ENCODE measurements around the gene APMAP.

DNA sequence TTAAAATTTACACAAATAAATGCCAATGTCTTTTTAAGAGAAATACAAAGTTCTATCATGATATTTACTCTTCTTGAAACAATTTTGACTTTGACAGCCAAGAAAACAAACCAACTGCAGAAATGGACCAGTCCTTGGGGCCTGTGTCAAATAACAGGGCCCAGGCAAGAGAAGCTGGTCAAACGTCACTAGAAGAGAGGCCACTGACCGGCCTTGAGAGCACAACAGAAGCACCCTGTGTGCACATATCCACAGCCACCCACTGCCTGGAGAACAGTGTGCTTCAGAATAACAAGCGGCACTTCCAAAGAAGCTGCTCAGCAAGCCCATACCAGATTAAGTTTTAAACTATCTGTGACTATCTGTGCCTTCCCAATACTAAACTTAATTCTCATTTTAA, 14.8 kb downstream of the APMAP start:
- TF ChIP-seq, protein P1, sequence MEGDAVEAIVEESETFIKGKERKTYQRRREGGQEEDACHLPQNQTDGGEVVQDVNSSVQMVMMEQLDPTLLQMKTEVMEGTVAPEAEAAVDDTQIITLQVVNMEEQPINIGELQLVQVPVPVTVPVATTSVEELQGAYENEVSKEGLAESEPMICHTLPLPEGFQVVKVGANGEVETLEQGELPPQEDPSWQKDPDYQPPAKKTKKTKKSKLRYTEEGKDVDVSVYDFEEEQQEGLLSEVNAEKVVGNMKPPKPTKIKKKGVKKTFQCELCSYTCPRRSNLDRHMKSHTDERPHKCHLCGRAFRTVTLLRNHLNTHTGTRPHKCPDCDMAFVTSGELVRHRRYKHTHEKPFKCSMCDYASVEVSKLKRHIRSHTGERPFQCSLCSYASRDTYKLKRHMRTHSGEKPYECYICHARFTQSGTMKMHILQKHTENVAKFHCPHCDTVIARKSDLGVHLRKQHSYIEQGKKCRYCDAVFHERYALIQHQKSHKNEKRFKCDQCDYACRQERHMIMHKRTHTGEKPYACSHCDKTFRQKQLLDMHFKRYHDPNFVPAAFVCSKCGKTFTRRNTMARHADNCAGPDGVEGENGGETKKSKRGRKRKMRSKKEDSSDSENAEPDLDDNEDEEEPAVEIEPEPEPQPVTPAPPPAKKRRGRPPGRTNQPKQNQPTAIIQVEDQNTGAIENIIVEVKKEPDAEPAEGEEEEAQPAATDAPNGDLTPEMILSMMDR (IDR thresholded peaks at IDR 0.05; ENCODE audit: poor library complexity), result no peak
- no peak for TF ChIP-seq EZH2phosphoT487 (IDR thresholded peaks at IDR 0.05; ENCODE audit: low read depth, severe bottlenecking, unreplicated experiment)
- no peak for TF ChIP-seq EZH2 (IDR thresholded peaks at IDR 0.05; ENCODE audit: borderline replicate concordance)
